H1 (cell line): ENCODE data around the gene AOC1.

ENCODE experiments used
- EZH2 ChIP-seq: fragments of 200-600 bp; sonication (generic); IDR thresholded peaks from 2 replicates; pipeline ENCODE4 v1.7.1; 2012; ENCODE audit warnings: low read depth, mild to moderate bottlenecking, moderate library complexity, low read length, inconsistent platforms; ENCODE audit not compliant: severe bottlenecking
- HDAC2 ChIP-seq, 2 experiments: fragments of 300-600 bp in 1 of 2; sonication (generic) in 1 of 2; IDR thresholded peaks; 2 replicates each; pipeline ENCODE4 v1.6.1; 2011 to 2012; ENCODE audit warnings: low read depth in 2 of 2, low read length in 2 of 2, mild to moderate bottlenecking in 2 of 2, moderate library complexity in 2 of 2, borderline replicate concordance in 1 of 2, inconsistent platforms in 1 of 2
- JUN ChIP-seq: IDR thresholded peaks from 2 replicates; pipeline ENCODE4 v1.6.1; 2011; ENCODE audit warnings: low read depth, mild to moderate bottlenecking, improper control_type of control experiment, low read length
- JUND ChIP-seq: IDR thresholded peaks from 2 replicates; pipeline ENCODE4 v1.6.1; 2011; ENCODE audit warnings: mild to moderate bottlenecking, improper control_type of control experiment, low read length
- POLR2A ChIP-seq, 2 experiments: IDR thresholded peaks; 1 replicate in 1 of 2; 2 replicates in 1 of 2; pipeline ENCODE4 v1.6.1; 2011; ENCODE audit warnings: low read depth in 2 of 2, low read length in 2 of 2, mild to moderate bottlenecking in 2 of 2; ENCODE audit errors: control extremely low read depth in 1 of 2
- RBBP5 ChIP-seq: IDR thresholded peaks from 2 replicates; pipeline ENCODE4 v1.7.1; 2012; ENCODE audit warnings: low read depth, mild to moderate bottlenecking, inconsistent platforms, low read length, moderate library complexity, borderline replicate concordance
- SIN3A ChIP-seq, 2 experiments: IDR thresholded peaks in 1 of 2; conservative IDR thresholded peaks in 1 of 2; 2 replicates each; pipeline ENCODE4 v1.6.1; 2011 to 2012; ENCODE audit warnings: low read length in 2 of 2, improper control_type of control experiment in 1 of 2, low read depth in 1 of 2, mild to moderate bottlenecking in 1 of 2
- SRF ChIP-seq: IDR thresholded peaks from 2 replicates; pipeline ENCODE4 v1.6.1; 2011; ENCODE audit warnings: mild to moderate bottlenecking, low read depth, low read length, moderate library complexity
- TAF1 ChIP-seq: IDR thresholded peaks from 2 replicates; pipeline ENCODE4 v1.6.1; 2011; ENCODE audit warnings: mild to moderate bottlenecking, low read depth, low read length
- TF ChIP-seq, protein P1 (sequence below), 3 experiments: IDR thresholded peaks; 1 replicate in 2 of 3; 2 replicates in 1 of 3; pipeline versions ENCODE4 v1.5.1 to v1.6.1; 2011; ENCODE audit warnings: low read length in 3 of 3, mild to moderate bottlenecking in 3 of 3, inconsistent platforms in 2 of 3, low read depth in 1 of 3, moderate library complexity in 1 of 3; ENCODE audit not compliant: insufficient read depth in 1 of 3; ENCODE audit errors: control extremely low read depth in 1 of 3
- TF ChIP-seq, protein P2 (sequence below): IDR thresholded peaks from 2 replicates; pipeline ENCODE4 v1.6.1; 2011; ENCODE audit warnings: low read depth, mild to moderate bottlenecking, low read length; ENCODE audit not compliant: insufficient read depth
- TF ChIP-seq, protein P3 (sequence below): IDR thresholded peaks from 2 replicates; pipeline ENCODE4 v1.6.1; 2012; ENCODE audit warnings: inconsistent platforms

DNA sequence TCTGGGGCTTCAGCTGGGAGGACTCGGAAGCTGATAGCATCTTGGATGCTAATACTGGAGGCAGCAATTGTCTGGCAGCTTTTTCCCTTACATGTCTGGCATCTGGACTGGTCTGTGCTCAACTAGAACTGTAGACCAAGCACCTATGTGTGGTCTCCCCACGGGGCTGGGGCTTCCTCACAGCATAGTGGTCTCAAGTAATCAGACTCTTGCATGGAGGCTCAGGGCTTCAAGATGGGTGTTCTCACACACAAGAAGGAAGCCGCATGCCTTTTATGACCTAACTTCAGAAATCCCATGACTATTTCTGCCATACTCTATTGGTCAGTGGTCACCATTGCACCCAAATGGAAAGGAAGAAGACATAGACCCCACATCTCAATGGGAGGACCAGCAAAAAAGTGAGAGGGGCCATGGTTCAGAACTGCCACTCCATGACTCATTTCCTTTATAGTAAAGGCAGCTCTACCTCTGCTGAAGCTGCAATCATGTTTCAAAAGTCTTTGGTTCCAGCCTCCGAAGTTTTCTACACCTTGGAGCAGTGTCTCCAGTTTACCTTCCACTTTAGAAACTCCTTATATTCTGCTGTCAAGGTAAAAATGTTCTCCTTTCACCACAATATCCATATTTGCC, 14.7 kb downstream of the AOC1 start:
- TF ChIP-seq JUN (no peak), POLR2A (IDR thresholded peaks at IDR 0.05; ENCODE audit: control extremely low read depth in 1 of 2, low read depth in 2 of 2, low read length in 2 of 2) (no peak), HDAC2 (IDR thresholded peaks at IDR 0.05; ENCODE audit: borderline replicate concordance in 1 of 2, low read depth in 2 of 2, low read length in 2 of 2) (no peak), EZH2 (no peak), SIN3A (conservative IDR thresholded peaks at IDR 0.05 in 1 of 2, IDR thresholded peaks at IDR 0.05 in 1 of 2; ENCODE audit: low read depth in 1 of 2, low read length in 2 of 2) (no peak), SRF (no peak), RBBP5 (no peak), TAF1 (no peak), JUND (no peak)
- TF ChIP-seq, protein P1, sequence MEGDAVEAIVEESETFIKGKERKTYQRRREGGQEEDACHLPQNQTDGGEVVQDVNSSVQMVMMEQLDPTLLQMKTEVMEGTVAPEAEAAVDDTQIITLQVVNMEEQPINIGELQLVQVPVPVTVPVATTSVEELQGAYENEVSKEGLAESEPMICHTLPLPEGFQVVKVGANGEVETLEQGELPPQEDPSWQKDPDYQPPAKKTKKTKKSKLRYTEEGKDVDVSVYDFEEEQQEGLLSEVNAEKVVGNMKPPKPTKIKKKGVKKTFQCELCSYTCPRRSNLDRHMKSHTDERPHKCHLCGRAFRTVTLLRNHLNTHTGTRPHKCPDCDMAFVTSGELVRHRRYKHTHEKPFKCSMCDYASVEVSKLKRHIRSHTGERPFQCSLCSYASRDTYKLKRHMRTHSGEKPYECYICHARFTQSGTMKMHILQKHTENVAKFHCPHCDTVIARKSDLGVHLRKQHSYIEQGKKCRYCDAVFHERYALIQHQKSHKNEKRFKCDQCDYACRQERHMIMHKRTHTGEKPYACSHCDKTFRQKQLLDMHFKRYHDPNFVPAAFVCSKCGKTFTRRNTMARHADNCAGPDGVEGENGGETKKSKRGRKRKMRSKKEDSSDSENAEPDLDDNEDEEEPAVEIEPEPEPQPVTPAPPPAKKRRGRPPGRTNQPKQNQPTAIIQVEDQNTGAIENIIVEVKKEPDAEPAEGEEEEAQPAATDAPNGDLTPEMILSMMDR (IDR thresholded peaks at IDR 0.05; ENCODE audit: control extremely low read depth in 1 of 3, insufficient read depth in 1 of 3, low read depth in 1 of 3, low read length in 3 of 3): no peak
- TF ChIP-seq, protein P2, sequence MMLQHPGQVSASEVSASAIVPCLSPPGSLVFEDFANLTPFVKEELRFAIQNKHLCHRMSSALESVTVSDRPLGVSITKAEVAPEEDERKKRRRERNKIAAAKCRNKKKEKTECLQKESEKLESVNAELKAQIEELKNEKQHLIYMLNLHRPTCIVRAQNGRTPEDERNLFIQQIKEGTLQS: no peak
- TF ChIP-seq, protein P3, sequence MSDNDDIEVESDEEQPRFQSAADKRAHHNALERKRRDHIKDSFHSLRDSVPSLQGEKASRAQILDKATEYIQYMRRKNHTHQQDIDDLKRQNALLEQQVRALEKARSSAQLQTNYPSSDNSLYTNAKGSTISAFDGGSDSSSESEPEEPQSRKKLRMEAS: no peak
